BLaER1 treated with 17β-estradiol and CSF1 and Interleukin-3, amounts not matched to agents 10 nM and 100 nM (cell line): ENCODE measurements around the gene GLUD2.
"Not testable (repeated sequence)": the region's sequence is repeated elsewhere in the genome, so short reads cannot be mapped to it uniquely, and the experiment has no call there.

ENCODE experiments used
- H3K27ac ChIP-seq, 11 experiments: shearing (Covaris generic); formaldehyde crosslinking; 2 replicates each; pipeline ENCODE4 v1.8.1; 2022
- H3K27me3 ChIP-seq, 11 experiments: shearing (Covaris generic); formaldehyde crosslinking; 2 replicates each; pipeline ENCODE4 v1.8.1; 2022
- H3K36me3 ChIP-seq, 11 experiments: shearing (Covaris generic); formaldehyde crosslinking; 2 replicates each; pipeline ENCODE4 v1.8.1; 2022
- H3K4me1 ChIP-seq, 10 experiments: shearing (Covaris generic); formaldehyde crosslinking; 2 replicates each; pipeline ENCODE4 v1.8.1; 2022
- H3K4me2 ChIP-seq, 11 experiments: shearing (Covaris generic); formaldehyde crosslinking; 2 replicates each; pipeline ENCODE4 v1.8.1; 2022
- H3K4me3 ChIP-seq, 10 experiments: shearing (Covaris generic); formaldehyde crosslinking; 2 replicates each; pipeline ENCODE4 v1.8.1; 2022
- H3K9ac ChIP-seq, 11 experiments: shearing (Covaris generic); formaldehyde crosslinking; 2 replicates each; pipeline ENCODE4 v1.8.1; 2022
- H3K9me3 ChIP-seq, 11 experiments: shearing (Covaris generic); formaldehyde crosslinking; replicated peaks in 1 of 11; 2 replicates each; pipeline ENCODE4 v1.8.1; 2022
- H4K20me1 ChIP-seq, 11 experiments: shearing (Covaris generic); formaldehyde crosslinking; 2 replicates each; pipeline ENCODE4 v1.8.1; 2022
- Cebpa-rat ChIP-seq, 11 experiments: shearing (Covaris generic); IDR thresholded peaks; 2 replicates each; pipeline ENCODE4 v1.8.1; 2022

The GLUD2 gene

GRCh38 chrX:121028419-121028818, 19.0 kb upstream of the GLUD2 start:
- Histone ChIP-seq H3K36me3 (no peaks in the 10 kb centered on the region), H3K4me3 (no peak overlapping the region), H3K9ac (no peak overlapping the region), H3K27me3 (no peaks in the 10 kb centered on the region), H3K27ac (no peak overlapping the region), H3K4me2 (no peak overlapping the region), H3K4me1 (no peaks in the 10 kb centered on the region), H3K9me3 (no peaks in the 10 kb centered on the region), H4K20me1 (no peaks in the 10 kb centered on the region)
- TF ChIP-seq Cebpa-rat (IDR thresholded peaks at IDR 0.05), result no peak

- Histone ChIP-seq H3K4me3 (no peak overlapping the region), H3K27ac (no peak overlapping the region), H3K4me2 (no peak overlapping the region), H3K27me3 (no peaks in the 10 kb centered on the region), H3K36me3 (no peaks in the 10 kb centered on the region), H4K20me1 (no peaks in the 10 kb centered on the region), H3K9me3 (no peaks in the 10 kb centered on the region), H3K9ac (no peak overlapping the region), H3K4me1 (no peaks in the 10 kb centered on the region)
- no peak for TF ChIP-seq Cebpa-rat (IDR thresholded peaks at IDR 0.05)
Measured at GRCh38 chrX:121030083-121030482, 17.3 kb upstream of the GLUD2 start.

GRCh38 chrX:121032531-121032930, 14.9 kb upstream of the GLUD2 start:
- no peak overlapping the region for H3K4me3 ChIP-seq
- H3K27ac ChIP-seq, result no peak overlapping the region
- H3K4me2 ChIP-seq, result no peak overlapping the region
- no peaks in the 10 kb centered on the region for H3K27me3 ChIP-seq
- no peak for TF ChIP-seq Cebpa-rat (IDR thresholded peaks at IDR 0.05)
- H4K20me1 ChIP-seq, result no peaks in the 10 kb centered on the region
- H3K36me3 ChIP-seq, result no peaks in the 10 kb centered on the region
- no peaks in the 10 kb centered on the region for H3K9me3 ChIP-seq
- H3K4me1 ChIP-seq, result no peaks in the 10 kb centered on the region
- H3K9ac ChIP-seq, result no peak overlapping the region

- Histone ChIP-seq H4K20me1 (no peaks in the 10 kb centered on the region), H3K9ac (no peak overlapping the region), H3K36me3 (no peaks in the 10 kb centered on the region), H3K9me3 (no peaks in the 10 kb centered on the region), H3K4me1 (no peaks in the 10 kb centered on the region), H3K4me2 (no peak overlapping the region), H3K4me3 (no peak overlapping the region), H3K27me3 (no peaks in the 10 kb centered on the region), H3K27ac (no peak overlapping the region)
- TF ChIP-seq Cebpa-rat (IDR thresholded peaks at IDR 0.05), result no peak
Measured at GRCh38 chrX:121036137-121036536, 11.3 kb upstream of the GLUD2 start.

GRCh38 chrX:121036951-121037350, 10.5 kb upstream of the GLUD2 start:
- Histone ChIP-seq H3K4me2 (no peak overlapping the region), H3K9me3 (no peaks in the 10 kb centered on the region), H3K9ac (no peak overlapping the region), H3K4me3 (no peak overlapping the region), H3K27ac (no peak overlapping the region), H3K27me3 (no peaks in the 10 kb centered on the region), H4K20me1 (no peaks in the 10 kb centered on the region), H3K4me1 (no peaks in the 10 kb centered on the region), H3K36me3 (no peaks in the 10 kb centered on the region)
- no peak for TF ChIP-seq Cebpa-rat (IDR thresholded peaks at IDR 0.05)

- H4K20me1 ChIP-seq, result no peaks in the 10 kb centered on the region
- H3K27me3 ChIP-seq, result no peaks in the 10 kb centered on the region
- no peaks in the 10 kb centered on the region for H3K36me3 ChIP-seq
- H3K4me2 ChIP-seq, result no peak overlapping the region
- no peak overlapping the region for H3K4me3 ChIP-seq
- H3K4me1 ChIP-seq, result no peaks in the 10 kb centered on the region
- no peak overlapping the region for H3K9ac ChIP-seq
- no peak overlapping the region for H3K27ac ChIP-seq
- no peak for TF ChIP-seq Cebpa-rat (IDR thresholded peaks at IDR 0.05)
- H3K9me3 ChIP-seq, result peaks cover 7 to 16% (median 10%) of the 10 kb centered on the region in 11 experiments
Measured at GRCh38 chrX:121050781-121051180, 3.4 kb downstream of the GLUD2 start.

- no peak for TF ChIP-seq Cebpa-rat (IDR thresholded peaks at IDR 0.05)
- Histone ChIP-seq H3K4me2 (no peak overlapping the region), H3K9ac (no peak overlapping the region), H3K27me3 (no peaks in the 10 kb centered on the region), H3K9me3 (peaks cover 7 to 12% (median 8%) of the 10 kb centered on the region in 11 experiments), H3K36me3 (no peaks in the 10 kb centered on the region), H4K20me1 (no peaks in the 10 kb centered on the region), H3K27ac (no peak overlapping the region), H3K4me3 (no peak overlapping the region), H3K4me1 (no peaks in the 10 kb centered on the region)
Measured at GRCh38 chrX:121052122-121052521, 4.7 kb downstream of the GLUD2 start.

GRCh38 chrX:121062289-121062688, 14.9 kb downstream of the GLUD2 start:
- H3K4me2 ChIP-seq, result no peak overlapping the region
- no peaks in the 10 kb centered on the region for H4K20me1 ChIP-seq
- H3K27ac ChIP-seq, result no peak overlapping the region
- no peak overlapping the region for H3K4me3 ChIP-seq
- H3K9ac ChIP-seq, result no peak overlapping the region
- TF ChIP-seq Cebpa-rat (IDR thresholded peaks at IDR 0.05), result no peak
- peaks cover 0 to 16% (median 6%) of the 10 kb centered on the region in 11 experiments; a peak in 8 of 22 replicates for H3K9me3 ChIP-seq
- H3K4me1 ChIP-seq, result no peaks in the 10 kb centered on the region
- H3K27me3 ChIP-seq, result no peaks in the 10 kb centered on the region
- no peaks in the 10 kb centered on the region for H3K36me3 ChIP-seq

GRCh38 chrX:121064579-121064978, 17.2 kb downstream of the GLUD2 start:
- H3K9ac ChIP-seq, result no peak overlapping the region
- no peaks in the 10 kb centered on the region for H4K20me1 ChIP-seq
- H3K4me1 ChIP-seq, result no peaks in the 10 kb centered on the region
- no peak overlapping the region for H3K4me3 ChIP-seq
- H3K36me3 ChIP-seq, result no peaks in the 10 kb centered on the region
- no peaks in the 10 kb centered on the region for H3K27me3 ChIP-seq
- no peak overlapping the region for H3K4me2 ChIP-seq
- no peak overlapping the region for H3K27ac ChIP-seq
- H3K9me3 ChIP-seq, result peaks cover 0 to 16% (median 6%) of the 10 kb centered on the region in 11 experiments; a peak in 8 of 22 replicates
- no peak for TF ChIP-seq Cebpa-rat (IDR thresholded peaks at IDR 0.05)

GRCh38 chrX:121084247-121084646, 36.8 kb downstream of the GLUD2 start:
- H3K36me3 ChIP-seq, H4K20me1 ChIP-seq, H3K27me3 ChIP-seq, H3K4me1 ChIP-seq, H3K27ac ChIP-seq, H3K4me2 ChIP-seq, H3K4me3 ChIP-seq, H3K9ac ChIP-seq: not testable (repeated sequence)
- H3K9me3 ChIP-seq, result peaks cover 0 to 17% (median 5%) of the 10 kb centered on the region in 11 experiments; a peak in 5 of 22 replicates
